ENCODE measurements around the gene FEM1A. TPM values are rescaled to one million over a fixed set of nuclear protein-coding genes. Genes with fewer than 3 reads are reported as not detected.

FEM1A gene
- total and polyA plus RNA-seq, 2 of the 13 experiments (the other 11 are each of a cell fraction or from before 2014, with no cell fraction given) = 3.2 to 10.8 TPM

DNA sequence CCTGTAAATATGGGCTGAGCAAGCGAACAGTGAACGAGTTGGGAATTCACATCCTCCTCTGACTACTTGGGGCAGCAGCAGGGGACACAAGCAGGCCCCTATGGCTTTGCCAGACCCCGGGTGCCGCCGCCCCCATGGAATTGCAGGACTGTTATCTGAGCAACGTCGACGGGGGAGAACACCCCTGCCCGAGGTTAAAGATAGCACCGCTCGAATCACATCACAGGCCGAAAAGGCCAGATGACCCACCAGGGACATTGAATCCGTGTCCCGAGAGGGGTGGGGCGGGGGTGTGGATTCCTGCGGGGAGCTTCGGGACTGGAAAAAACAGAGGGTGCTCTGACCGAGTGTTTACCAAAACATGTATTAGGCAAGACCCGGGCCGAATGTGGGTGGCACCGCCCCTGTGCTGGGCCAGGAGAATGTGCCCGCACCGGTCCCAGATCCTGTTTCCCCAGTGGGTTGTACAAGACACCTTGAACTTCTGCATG, 9.1 kb downstream of the FEM1A start (continued):
- no peak for TF ChIP-seq POLR2AphosphoS2 (IDR thresholded peaks at IDR 0.05; ENCODE audit: low read depth, low read length)
- TF ChIP-seq, protein P1, sequence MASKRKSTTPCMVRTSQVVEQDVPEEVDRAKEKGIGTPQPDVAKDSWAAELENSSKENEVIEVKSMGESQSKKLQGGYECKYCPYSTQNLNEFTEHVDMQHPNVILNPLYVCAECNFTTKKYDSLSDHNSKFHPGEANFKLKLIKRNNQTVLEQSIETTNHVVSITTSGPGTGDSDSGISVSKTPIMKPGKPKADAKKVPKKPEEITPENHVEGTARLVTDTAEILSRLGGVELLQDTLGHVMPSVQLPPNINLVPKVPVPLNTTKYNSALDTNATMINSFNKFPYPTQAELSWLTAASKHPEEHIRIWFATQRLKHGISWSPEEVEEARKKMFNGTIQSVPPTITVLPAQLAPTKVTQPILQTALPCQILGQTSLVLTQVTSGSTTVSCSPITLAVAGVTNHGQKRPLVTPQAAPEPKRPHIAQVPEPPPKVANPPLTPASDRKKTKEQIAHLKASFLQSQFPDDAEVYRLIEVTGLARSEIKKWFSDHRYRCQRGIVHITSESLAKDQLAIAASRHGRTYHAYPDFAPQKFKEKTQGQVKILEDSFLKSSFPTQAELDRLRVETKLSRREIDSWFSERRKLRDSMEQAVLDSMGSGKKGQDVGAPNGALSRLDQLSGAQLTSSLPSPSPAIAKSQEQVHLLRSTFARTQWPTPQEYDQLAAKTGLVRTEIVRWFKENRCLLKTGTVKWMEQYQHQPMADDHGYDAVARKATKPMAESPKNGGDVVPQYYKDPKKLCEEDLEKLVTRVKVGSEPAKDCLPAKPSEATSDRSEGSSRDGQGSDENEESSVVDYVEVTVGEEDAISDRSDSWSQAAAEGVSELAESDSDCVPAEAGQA (IDR thresholded peaks at IDR 0.05; ENCODE audit: low read depth) = no peak
- TF ChIP-seq, protein P1 (CRISPR knock-in tag; IDR thresholded peaks at IDR 0.05; ENCODE audit: borderline replicate concordance) = no peak
- no peak for TF ChIP-seq BHLHE40 (IDR thresholded peaks at IDR 0.05; ENCODE audit: low read length)
- TF ChIP-seq, protein P2, sequence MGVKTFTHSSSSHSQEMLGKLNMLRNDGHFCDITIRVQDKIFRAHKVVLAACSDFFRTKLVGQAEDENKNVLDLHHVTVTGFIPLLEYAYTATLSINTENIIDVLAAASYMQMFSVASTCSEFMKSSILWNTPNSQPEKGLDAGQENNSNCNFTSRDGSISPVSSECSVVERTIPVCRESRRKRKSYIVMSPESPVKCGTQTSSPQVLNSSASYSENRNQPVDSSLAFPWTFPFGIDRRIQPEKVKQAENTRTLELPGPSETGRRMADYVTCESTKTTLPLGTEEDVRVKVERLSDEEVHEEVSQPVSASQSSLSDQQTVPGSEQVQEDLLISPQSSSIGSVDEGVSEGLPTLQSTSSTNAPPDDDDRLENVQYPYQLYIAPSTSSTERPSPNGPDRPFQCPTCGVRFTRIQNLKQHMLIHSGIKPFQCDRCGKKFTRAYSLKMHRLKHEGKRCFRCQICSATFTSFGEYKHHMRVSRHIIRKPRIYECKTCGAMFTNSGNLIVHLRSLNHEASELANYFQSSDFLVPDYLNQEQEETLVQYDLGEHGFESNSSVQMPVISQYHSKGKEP (CRISPR knock-in tag; IDR thresholded peaks at IDR 0.05) = no peak
- no peak for TF ChIP-seq ZNF7 (CRISPR knock-in tag; IDR thresholded peaks at IDR 0.05)
- no peak for TF ChIP-seq ARID2 (CRISPR knock-in tag; IDR thresholded peaks at IDR 0.05; ENCODE audit: borderline replicate concordance)
- no peak for TF ChIP-seq SYNCRIP (IDR thresholded peaks at IDR 0.05; ENCODE audit: insufficient read depth, low read depth, low read length)
- no peak for TF ChIP-seq ZNF256 (CRISPR knock-in tag; conservative IDR thresholded peaks at IDR 0.05)
- no peak for TF ChIP-seq RXRA (CRISPR knock-in tag; IDR thresholded peaks at IDR 0.05)
- no peak for TF ChIP-seq MLXIP (CRISPR knock-in tag; IDR thresholded peaks at IDR 0.05; ENCODE audit: borderline replicate concordance)
- no peak for TF ChIP-seq NR2F2 (IDR thresholded peaks at IDR 0.05; ENCODE audit: borderline replicate concordance, low read depth)
- no peak for TF ChIP-seq ZNF350 (CRISPR knock-in tag; IDR thresholded peaks at IDR 0.05; ENCODE audit: borderline replicate concordance, low read depth)
- no peak for TF ChIP-seq ZNF251 (CRISPR knock-in tag; IDR thresholded peaks at IDR 0.05)
- TF ChIP-seq ZNF136 (CRISPR knock-in tag; IDR thresholded peaks at IDR 0.05; ENCODE audit: low read depth) = no peak
- TF ChIP-seq, protein P3, sequence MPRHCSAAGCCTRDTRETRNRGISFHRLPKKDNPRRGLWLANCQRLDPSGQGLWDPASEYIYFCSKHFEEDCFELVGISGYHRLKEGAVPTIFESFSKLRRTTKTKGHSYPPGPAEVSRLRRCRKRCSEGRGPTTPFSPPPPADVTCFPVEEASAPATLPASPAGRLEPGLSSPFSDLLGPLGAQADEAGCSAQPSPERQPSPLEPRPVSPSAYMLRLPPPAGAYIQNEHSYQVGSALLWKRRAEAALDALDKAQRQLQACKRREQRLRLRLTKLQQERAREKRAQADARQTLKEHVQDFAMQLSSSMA (CRISPR knock-in tag; IDR thresholded peaks at IDR 0.05) = no peak
